Ishikawa (cell line): ENCODE results near the gene PLIN5.

ENCODE experiments used
- CEBPB ChIP-seq: IDR thresholded peaks from 2 replicates; pipeline ENCODE4 v1.6.1; 2012
- CREB1 ChIP-seq: IDR thresholded peaks from 2 replicates; pipeline ENCODE4 v1.6.1; 2012; ENCODE audit warnings: low read depth
- EGR1 ChIP-seq: IDR thresholded peaks from 2 replicates; pipeline ENCODE4 v1.6.1; 2012
- EP300 ChIP-seq: IDR thresholded peaks from 2 replicates; pipeline ENCODE4 v1.6.1; 2012; ENCODE audit warnings: borderline replicate concordance
- FOXM1 ChIP-seq: IDR thresholded peaks from 2 replicates; pipeline ENCODE4 v1.6.1; 2012; ENCODE audit warnings: low read depth, borderline replicate concordance
- MAX ChIP-seq: IDR thresholded peaks from 2 replicates; pipeline ENCODE4 v1.6.1; 2012
- NFIC ChIP-seq: IDR thresholded peaks from 2 replicates; pipeline ENCODE4 v1.6.1; 2012
- RAD21 ChIP-seq: IDR thresholded peaks from 2 replicates; pipeline ENCODE4 v1.6.1; 2012; ENCODE audit warnings: low read depth
- REST ChIP-seq: IDR thresholded peaks from 2 replicates; pipeline ENCODE4 v1.6.1; 2012; ENCODE audit warnings: low read depth, mild to moderate bottlenecking
- TAF1 ChIP-seq: IDR thresholded peaks from 2 replicates; pipeline ENCODE4 v1.6.1; 2012; ENCODE audit warnings: low read depth, mild to moderate bottlenecking
- TCF12 ChIP-seq: IDR thresholded peaks from 2 replicates; pipeline ENCODE4 v1.6.1; 2012; ENCODE audit warnings: low read depth
- TEAD4 ChIP-seq: IDR thresholded peaks from 2 replicates; pipeline ENCODE4 v1.6.1; 2012
- USF1 ChIP-seq: IDR thresholded peaks from 2 replicates; pipeline ENCODE4 v1.6.1; 2012
- YY1 ChIP-seq: IDR thresholded peaks from 2 replicates; pipeline ENCODE4 v1.6.1; 2012; ENCODE audit warnings: low read depth
- ZBTB7A ChIP-seq: IDR thresholded peaks from 2 replicates; pipeline ENCODE4 v1.6.1; 2012; ENCODE audit warnings: low read depth

The PLIN5 gene

GRCh38 chr19:4548238-4548584 lies 13.2 kb upstream of the PLIN5 start:
- TF ChIP-seq CEBPB (no peak), MAX (no peak), NFIC (no peak), CREB1 (no peak), FOXM1 (no peak), REST (no peak), EP300 (no peak), TEAD4 (no peak), TCF12 (no peak), YY1 (no peak), TAF1 (no peak), RAD21 (no peak), USF1 (no peak), ZBTB7A (no peak), EGR1 (no peak)

- 0 out of 2 replicates have a peak, but pooled peaks have one; percentile 22 for TF ChIP-seq RAD21
- TF ChIP-seq CREB1, result no peak
Measured at GRCh38 chr19:4547303-4548237, 12.5 kb upstream of the PLIN5 start.

GRCh38 chr19:4543842-4544647 lies 9.0 kb upstream of the PLIN5 start:
- no peak for TF ChIP-seq REST
- no peak for TF ChIP-seq TEAD4

- TF ChIP-seq TAF1, result no peak
- TF ChIP-seq CREB1, result no peak
- no peak for TF ChIP-seq FOXM1
- no peak for TF ChIP-seq TEAD4
- TF ChIP-seq REST, result no peak
- no peak for TF ChIP-seq MAX
- TF ChIP-seq CEBPB, result no peak
- TF ChIP-seq YY1, result no peak
- no peak for TF ChIP-seq RAD21
- no peak for TF ChIP-seq NFIC
- TF ChIP-seq ZBTB7A, result no peak
- no peak for TF ChIP-seq TCF12
Measured at GRCh38 chr19:4542896-4543841, 8.1 kb upstream of the PLIN5 start.
